Neutrophil (primary cell): ENCODE results near the gene AVEN.
A peak's percentile ranks its signal among the peaks of the same experiment; 100 is the strongest.

Experiments
- H3K27ac ChIP-seq: fragments of 200-600 bp; sonication (generic); 2 replicates; pipeline ENCODE4 v1.5.1; 2016; ENCODE audit warnings: mild to moderate bottlenecking, moderate library complexity
- H3K27me3 ChIP-seq: fragments of 200-600 bp; sonication (generic); 2 replicates; pipeline ENCODE4 v1.6.0; 2016; ENCODE audit warnings: mild to moderate bottlenecking
- H3K36me3 ChIP-seq: fragments of 200-600 bp; sonication (generic); 2 replicates; pipeline ENCODE4 v1.5.1; 2017
- H3K4me1 ChIP-seq, 2 experiments: fragments of 200-600 bp in 1 of 2; sonication (generic) in 1 of 2; 1 replicate in 1 of 2; 2 replicates in 1 of 2; pipeline versions ENCODE4 v1.5.1 to v1.6.1; 2013 to 2016; ENCODE audit warnings: low read depth in 1 of 2, low read length in 1 of 2, mild to moderate bottlenecking in 1 of 2, moderate library complexity in 1 of 2; ENCODE audit not compliant: control insufficient read depth in 1 of 2, insufficient read depth in 1 of 2
- H3K4me3 ChIP-seq, 2 experiments: fragments of 200-600 bp in 1 of 2; sonication (generic) in 1 of 2; 1 replicate in 1 of 2; 2 replicates in 1 of 2; pipeline ENCODE4 v1.5.1; 2013 to 2016; ENCODE audit warnings: low read depth in 1 of 2, low read length in 1 of 2, mild to moderate bottlenecking in 1 of 2, moderate library complexity in 1 of 2
- H3K9me3 ChIP-seq: fragments of 200-600 bp; sonication (generic); 2 replicates; pipeline ENCODE4 v1.5.1; 2016
- CTCF ChIP-seq: fragments of 200-600 bp; sonication (generic); IDR thresholded peaks from 2 replicates; pipeline ENCODE4 v1.5.1; 2016; ENCODE audit warnings: antibody characterized with exemption

The AVEN gene

DNA sequence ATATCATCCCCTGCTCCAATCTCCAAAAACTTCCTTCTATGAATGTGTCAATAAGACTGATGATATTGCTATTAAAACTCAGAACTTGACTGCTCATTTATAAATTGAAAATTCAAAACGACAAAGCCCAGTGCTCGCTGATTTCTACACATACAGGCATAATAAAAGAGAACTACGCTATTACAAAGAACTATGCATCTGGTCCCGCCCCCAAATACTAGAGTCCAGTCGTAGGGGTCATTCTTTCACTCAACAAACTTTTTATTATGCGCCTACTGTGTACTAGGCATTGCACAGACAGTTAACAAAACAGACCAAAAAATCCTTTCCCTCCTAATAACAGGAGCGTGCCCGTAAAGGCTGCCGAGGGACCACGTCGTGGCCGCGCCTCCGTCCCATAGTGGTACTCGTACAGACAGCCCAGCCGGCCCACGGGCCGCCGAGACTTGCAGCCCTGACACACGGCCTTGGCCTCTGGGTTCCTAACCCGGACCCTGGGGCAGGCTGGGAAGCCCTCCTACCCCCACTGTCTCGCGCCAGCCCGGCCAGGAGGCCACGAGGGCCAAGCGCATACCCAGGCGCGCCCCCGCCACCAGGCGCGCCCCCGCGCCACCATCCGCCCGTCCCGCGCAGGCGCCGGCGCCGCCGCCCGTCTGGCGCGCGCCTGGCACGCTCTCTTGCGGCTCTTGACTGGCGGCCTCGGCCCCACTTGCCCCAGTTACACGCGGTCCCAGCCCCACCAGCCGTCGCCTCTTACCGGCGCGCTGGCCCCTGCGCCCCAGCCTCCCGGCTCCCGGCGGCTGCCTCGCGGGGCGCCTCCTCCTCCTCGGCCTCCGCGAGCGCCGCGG is 757 bp downstream of the AVEN start:
- peaks cover 44% of the 10 kb centered on the region for H3K27me3 ChIP-seq
- no peaks in the 10 kb centered on the region for H3K36me3 ChIP-seq
- no peaks in the 10 kb centered on the region for H3K9me3 ChIP-seq
- peaks cover 14% of the 10 kb centered on the region in 2 experiments for H3K4me1 ChIP-seq
- peak overlapping the region; percentile 68 to 70 for H3K4me3 ChIP-seq
- TF ChIP-seq CTCF: no peak
- H3K27ac ChIP-seq: peak overlapping the region; percentile 62

- Histone ChIP-seq H3K4me3 (no peak overlapping the region), H3K36me3 (no peaks in the 10 kb centered on the region), H3K27ac (no peak overlapping the region), H3K9me3 (no peaks in the 10 kb centered on the region), H3K4me1 (no peaks in the 10 kb centered on the region), H3K27me3 (peaks cover 7% of the 10 kb centered on the region)
- no peak for TF ChIP-seq CTCF
Observed at GRCh38 chr15:34031987-34032760, 6.8 kb downstream of the AVEN start.

GRCh38 chr15:34027606-34028005 is 11.4 kb downstream of the AVEN start:
- Histone ChIP-seq H3K27me3 (no peaks in the 10 kb centered on the region), H3K4me3 (no peak overlapping the region), H3K27ac (no peak overlapping the region), H3K9me3 (no peaks in the 10 kb centered on the region), H3K36me3 (no peaks in the 10 kb centered on the region), H3K4me1 (no peaks in the 10 kb centered on the region)
- TF ChIP-seq CTCF: no peak

- Histone ChIP-seq H3K4me1 (no peaks in the 10 kb centered on the region), H3K27ac (no peak overlapping the region), H3K4me3 (no peak overlapping the region), H3K9me3 (no peaks in the 10 kb centered on the region), H3K27me3 (no peaks in the 10 kb centered on the region), H3K36me3 (no peaks in the 10 kb centered on the region)
- no peak for TF ChIP-seq CTCF
Observed at GRCh38 chr15:34025252-34025651, 13.8 kb downstream of the AVEN start.

DNA sequence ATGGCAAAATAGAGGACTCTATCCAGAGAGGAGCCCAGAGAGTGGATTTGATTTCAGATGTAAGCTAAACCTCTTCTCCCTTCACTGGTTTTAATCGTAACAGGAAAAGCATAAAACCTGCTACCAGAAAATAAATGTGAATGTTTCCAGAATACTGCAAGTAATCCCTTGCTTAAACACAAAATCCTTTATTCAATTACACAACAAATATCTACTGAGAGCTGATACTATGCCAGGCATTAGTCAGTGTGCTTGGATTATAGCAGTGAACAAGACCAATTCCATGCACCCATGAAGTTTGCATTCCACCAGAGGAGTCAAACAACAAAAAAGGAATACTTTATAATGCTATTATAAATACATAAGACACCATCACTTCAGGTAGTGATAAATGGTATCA is 15.1 kb downstream of the AVEN start:
- Histone ChIP-seq H3K4me1 (no peaks in the 10 kb centered on the region), H3K9me3 (no peaks in the 10 kb centered on the region), H3K4me3 (no peak overlapping the region), H3K27ac (no peak overlapping the region), H3K36me3 (no peaks in the 10 kb centered on the region), H3K27me3 (no peaks in the 10 kb centered on the region)
- TF ChIP-seq CTCF: no peak
